IMR-90 (cell line): ENCODE results near the gene EYS. TPM values are rescaled to one million over a fixed set of nuclear protein-coding genes. Genes with fewer than 3 reads are reported as not detected.

ENCODE experiments used
- ATAC-seq: fragments of 200-7000 bp; cut with Tn5 transposase; 2 replicates; pipeline ENCODE4 v1.9.1; 2020; ENCODE audit warnings: low read depth, mild to moderate bottlenecking, moderate library complexity
- BruUV-seq: library from RNA; stranded (reverse); fragments of 400-500 nt; replicated peaks from 2 replicates; lab custom pipeline; 2021; lab: Mats Ljungman, UMichigan
- CTCF ChIA-PET: fragments of 300-600 bp; formaldehyde crosslinking; extraction: SDS; loops from one replicate; lab custom pipeline; 2021; ENCODE audit warnings: antibody characterized with exemption; lab: Yijun Ruan, JAX
- POLR2A ChIA-PET: fragments of 300-600 bp; sonication (Branson Sonifier 250); formaldehyde crosslinking; loops from one replicate; lab custom pipeline; 2022; ENCODE audit warnings: antibody characterized with exemption; ENCODE audit not compliant: unreplicated experiment; lab: Charles Lee
- DNase-seq: peaks from one replicate; pipeline ENCODE4 v3.0.0; 2013
- H2AFZ ChIP-seq: replicated peaks from 2 replicates; pipeline ENCODE3; 2013; ENCODE audit warnings: low read length, mild to moderate bottlenecking; ENCODE audit not compliant: poor library complexity
- H2AK5ac ChIP-seq: 2 replicates; pipeline ENCODE4 v1.6.1; 2013; ENCODE audit warnings: low read depth, low read length, inconsistent platforms
- H2AK9ac ChIP-seq: replicated peaks from 2 replicates; pipeline ENCODE3; 2013; ENCODE audit warnings: mild to moderate bottlenecking, low read depth, low read length, moderate library complexity; ENCODE audit not compliant: poor library complexity
- H2BK120ac ChIP-seq: 2 replicates; pipeline ENCODE4 v1.6.1; 2013; ENCODE audit warnings: low read depth, low read length, inconsistent platforms
- H2BK15ac ChIP-seq: 3 replicates; pipeline ENCODE4 v1.6.1; 2013; ENCODE audit warnings: low read depth, low read length, inconsistent platforms
- H2BK20ac ChIP-seq: 2 replicates; pipeline ENCODE4 v1.6.1; 2013; ENCODE audit warnings: low read depth, mild to moderate bottlenecking, inconsistent platforms, low read length, moderate library complexity
- H2BK5ac ChIP-seq: 2 replicates; pipeline ENCODE4 v1.6.1; 2013; ENCODE audit warnings: mild to moderate bottlenecking, low read depth, low read length, inconsistent platforms; ENCODE audit not compliant: poor library complexity, severe bottlenecking
- H3K14ac ChIP-seq: replicated peaks from 2 replicates; pipeline ENCODE4 v1.6.1; 2013; ENCODE audit warnings: low read depth, low read length, inconsistent platforms
- H3K18ac ChIP-seq: 2 replicates; pipeline ENCODE4 v1.6.1; 2013; ENCODE audit warnings: low read depth, low read length, control low read depth
- H3K23ac ChIP-seq: 2 replicates; pipeline ENCODE4 v1.6.1; 2013; ENCODE audit warnings: low read depth, low read length, inconsistent platforms
- H3K27ac ChIP-seq: 2 replicates; pipeline ENCODE4 v1.5.1; 2013; ENCODE audit warnings: mild to moderate bottlenecking, control low read depth, low read length; ENCODE audit not compliant: insufficient read depth
- H3K27me3 ChIP-seq: 2 replicates; pipeline ENCODE4 v1.6.1; 2013; ENCODE audit warnings: low read length; ENCODE audit not compliant: control insufficient read depth, insufficient read depth
- H3K36me3 ChIP-seq: 2 replicates; pipeline ENCODE4 v1.6.1; 2013; ENCODE audit warnings: low read length, mixed read lengths; ENCODE audit not compliant: control insufficient read depth, insufficient read depth
- H3K4ac ChIP-seq: 2 replicates; pipeline ENCODE4 v1.6.1; 2013; ENCODE audit warnings: low read depth, low read length, inconsistent platforms
- H3K4me1 ChIP-seq: 2 replicates; pipeline ENCODE4 v1.6.1; 2013; ENCODE audit warnings: low read length, mixed read lengths; ENCODE audit not compliant: control insufficient read depth, insufficient read depth
- H3K4me2 ChIP-seq: 2 replicates; pipeline ENCODE4 v1.6.1; 2013; ENCODE audit warnings: low read depth, mild to moderate bottlenecking, control low read depth, low read length, moderate library complexity
- H3K4me3 ChIP-seq: 2 replicates; pipeline ENCODE4 v1.5.1; 2013; ENCODE audit warnings: low read depth, mild to moderate bottlenecking, control low read depth, low read length, moderate library complexity; ENCODE audit not compliant: insufficient read depth
- H3K56ac ChIP-seq: 2 replicates; pipeline ENCODE4 v1.6.1; 2013; ENCODE audit warnings: low read length, inconsistent platforms; ENCODE audit not compliant: insufficient read depth; ENCODE audit errors: extremely low read depth
- H3K79me1 ChIP-seq, 2 experiments: 2 replicates each; pipeline ENCODE4 v1.6.1; 2013; ENCODE audit warnings: low read length in 2 of 2, inconsistent platforms in 1 of 2, low read depth in 1 of 2
- H3K9ac ChIP-seq: 2 replicates; pipeline ENCODE4 v1.6.1; 2013; ENCODE audit warnings: low read depth, low read length, control low read depth
- H3K9me1 ChIP-seq: 2 replicates; pipeline ENCODE4 v1.6.1; 2013; ENCODE audit warnings: low read length, inconsistent platforms; ENCODE audit not compliant: insufficient read depth
- H3K9me3 ChIP-seq: 2 replicates; pipeline ENCODE4 v1.6.1; 2013; ENCODE audit warnings: low read length; ENCODE audit not compliant: control insufficient read depth, insufficient read depth
- H4K20me1 ChIP-seq: 2 replicates; pipeline ENCODE4 v1.6.1; 2013; ENCODE audit warnings: low read length, inconsistent platforms; ENCODE audit not compliant: insufficient read depth
- H4K5ac ChIP-seq: 2 replicates; pipeline ENCODE4 v1.6.1; 2013; ENCODE audit warnings: mild to moderate bottlenecking, low read depth, low read length, control low read depth
- H4K8ac ChIP-seq, 2 experiments: 2 replicates each; pipeline ENCODE4 v1.6.1; 2013; ENCODE audit warnings: low read depth in 2 of 2, low read length in 2 of 2, control low read depth in 1 of 2, inconsistent platforms in 1 of 2
- H4K91ac ChIP-seq: 2 replicates; pipeline ENCODE4 v1.6.1; 2013; ENCODE audit warnings: low read depth, low read length, inconsistent platforms; ENCODE audit not compliant: insufficient read depth
- BHLHE40 ChIP-seq: fragments of 150-350 bp; IDR thresholded peaks from 2 replicates; pipeline ENCODE4 v1.6.1; 2016; ENCODE audit warnings: mild to moderate bottlenecking, low read depth, low read length
- CEBPB ChIP-seq: IDR thresholded peaks from 2 replicates; pipeline ENCODE4 v1.6.1; 2012; ENCODE audit warnings: low read depth, low read length, improper control_type of control experiment
- MAZ ChIP-seq: IDR thresholded peaks from 2 replicates; pipeline ENCODE4 v1.6.1; 2012; ENCODE audit warnings: low read depth, mild to moderate bottlenecking, low read length, improper control_type of control experiment, moderate library complexity, borderline replicate concordance
- POLR2A ChIP-seq: IDR thresholded peaks from 2 replicates; pipeline ENCODE4 v1.6.1; 2012; ENCODE audit warnings: mild to moderate bottlenecking, low read depth, low read length
- RAD21 ChIP-seq: IDR thresholded peaks from 2 replicates; pipeline ENCODE4 v1.6.1; 2012; ENCODE audit warnings: low read length, improper control_type of control experiment
- RCOR1 ChIP-seq: IDR thresholded peaks from 2 replicates; pipeline ENCODE4 v1.6.1; 2012; ENCODE audit warnings: mild to moderate bottlenecking, low read length, improper control_type of control experiment; ENCODE audit not compliant: insufficient replicate concordance
- RFX5 ChIP-seq: IDR thresholded peaks from 2 replicates; pipeline ENCODE4 v1.8.0; 2012; ENCODE audit warnings: low read depth, mild to moderate bottlenecking, low read length, moderate library complexity
- SMC3 ChIP-seq: fragments of 150-350 bp; IDR thresholded peaks from 2 replicates; pipeline ENCODE4 v1.6.1; 2016; ENCODE audit warnings: low read depth, mild to moderate bottlenecking, antibody characterized with exemption, low read length, moderate library complexity
- WGBS, 2 experiments: methylation state at CpG; one replicate each; pipeline versions ENCODE4 v1.1.5 to v1.1.7; 2013; ENCODE audit warnings: missing lambda C conversion rate in 2 of 2; ENCODE audit not compliant: insufficient read length in 1 of 2; ENCODE audit errors: extremely low coverage in 2 of 2; 5-methylcytosine and 5-hydroxymethylcytosine counted together
- dilution Hi-C: fragments of 300-500 bp; cut with HindIII; formaldehyde crosslinking; loops from one replicate; pipeline ENCODE4 v1.14.3; 2018; ENCODE audit warnings: low sequenced_read_pairs; ENCODE audit not compliant: unreplicated experiment
- in situ Hi-C: fragments of 300-500 bp; cut with MboI; formaldehyde crosslinking; loops from 3 replicates; pipeline ENCODE4 v1.14.3; 2019; ENCODE audit warnings: low sequenced_read_pairs, inconsistent platforms, mixed read lengths
- intact Hi-C: fragments of 100-400 bp; cut with micrococcal nuclease; formaldehyde crosslinking; loops from 2 replicates; pipeline ENCODE4 v1.10.0; 2022
- polyA plus RNA-seq, 3 experiments: library from polyadenylated mRNA; depleted of rRNA; stranded (reverse); fragments of >200 nt; gene quantifications; 2 replicates each; pipeline ENCODE4 v1.2.3, GENCODE V29; 2012; ENCODE audit warnings: low replicate concordance in 1 of 3
- total RNA-seq: library from RNA; depleted of rRNA; stranded (reverse); fragments of >200 nt; gene quantifications from 2 replicates; pipeline ENCODE4 v1.2.3, GENCODE V29; 2012
- TF ChIP-seq, protein P1 (sequence below): fragments of 150-350 bp; IDR thresholded peaks from 2 replicates; pipeline ENCODE4 v1.6.1; 2016; ENCODE audit warnings: low read depth, mild to moderate bottlenecking, low read length, moderate library complexity, borderline replicate concordance

The EYS gene
- total and polyA plus RNA-seq, 2 of the 4 experiments (the other 2 are of a cell fraction), result under 0.01 TPM; not detected in 1

GRCh38 chr6:64908104-64908503 lies 798.9 kb downstream of the EYS start:
- H3K23ac ChIP-seq, result no peak overlapping the region
- no peaks in the 10 kb centered on the region for H3K4me1 ChIP-seq
- TF ChIP-seq BHLHE40, result no peak
- no peak for TF ChIP-seq RFX5
- TF ChIP-seq, protein P1, sequence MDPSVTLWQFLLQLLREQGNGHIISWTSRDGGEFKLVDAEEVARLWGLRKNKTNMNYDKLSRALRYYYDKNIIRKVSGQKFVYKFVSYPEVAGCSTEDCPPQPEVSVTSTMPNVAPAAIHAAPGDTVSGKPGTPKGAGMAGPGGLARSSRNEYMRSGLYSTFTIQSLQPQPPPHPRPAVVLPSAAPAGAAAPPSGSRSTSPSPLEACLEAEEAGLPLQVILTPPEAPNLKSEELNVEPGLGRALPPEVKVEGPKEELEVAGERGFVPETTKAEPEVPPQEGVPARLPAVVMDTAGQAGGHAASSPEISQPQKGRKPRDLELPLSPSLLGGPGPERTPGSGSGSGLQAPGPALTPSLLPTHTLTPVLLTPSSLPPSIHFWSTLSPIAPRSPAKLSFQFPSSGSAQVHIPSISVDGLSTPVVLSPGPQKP, result no peak
- no peak for TF ChIP-seq CEBPB
- no peak for TF ChIP-seq MAZ
- TF ChIP-seq POLR2A, result no peak
- no peak for TF ChIP-seq SMC3
- no peak for TF ChIP-seq RCOR1
- TF ChIP-seq RAD21, result no peak
- ATAC-seq, result no peak
- H3K79me1 ChIP-seq, result no peaks in the 10 kb centered on the region
- no peak overlapping the region for H2BK15ac ChIP-seq
- no peak overlapping the region for H3K4me2 ChIP-seq
- no peak overlapping the region for H4K91ac ChIP-seq
- H2AK9ac ChIP-seq, result no peak overlapping the region
- BruUV-seq, result no TSS peak
- no peak overlapping the region for H3K4ac ChIP-seq
- H2BK120ac ChIP-seq, result no peak overlapping the region
- intact Hi-C loops (no loop called here), dilution Hi-C loops (no loop called here), in situ Hi-C loops (no loop called here)
- ChIA-PET CTCF (no interaction called here), POLR2A (no interaction called here)
- H2AK5ac ChIP-seq, result no peak overlapping the region
- H3K18ac ChIP-seq, result no peak overlapping the region
- H2AFZ ChIP-seq, result no peak overlapping the region
- H3K9ac ChIP-seq, result no peak overlapping the region
- no peak overlapping the region for H4K8ac ChIP-seq
- WGBS, 2 experiments, result 60% methylated on average over 1 of the region's 7 CpGs; no CpG with 5 or more reads in 1 of the 2 experiments
- no peaks in the 10 kb centered on the region for H3K27me3 ChIP-seq
- H3K14ac ChIP-seq, result no peak overlapping the region
- no peak overlapping the region for H3K27ac ChIP-seq
- H4K20me1 ChIP-seq, result no peaks in the 10 kb centered on the region
- no peaks in the 10 kb centered on the region for H3K36me3 ChIP-seq
- no peak overlapping the region for H4K5ac ChIP-seq
- no peak for DNase-seq
- no peaks in the 10 kb centered on the region for H3K9me3 ChIP-seq
- no peaks in the 10 kb centered on the region for H3K9me1 ChIP-seq
- H2BK20ac ChIP-seq, result no peak overlapping the region
- no peak overlapping the region for H2BK5ac ChIP-seq
- no peak overlapping the region for H3K56ac ChIP-seq
- no peak overlapping the region for H3K4me3 ChIP-seq
